ENCODE results near the gene NDUFS3.
A peak's percentile ranks its signal among the peaks of the same experiment; 100 is the strongest.

NDUFS3 gene

DNA sequence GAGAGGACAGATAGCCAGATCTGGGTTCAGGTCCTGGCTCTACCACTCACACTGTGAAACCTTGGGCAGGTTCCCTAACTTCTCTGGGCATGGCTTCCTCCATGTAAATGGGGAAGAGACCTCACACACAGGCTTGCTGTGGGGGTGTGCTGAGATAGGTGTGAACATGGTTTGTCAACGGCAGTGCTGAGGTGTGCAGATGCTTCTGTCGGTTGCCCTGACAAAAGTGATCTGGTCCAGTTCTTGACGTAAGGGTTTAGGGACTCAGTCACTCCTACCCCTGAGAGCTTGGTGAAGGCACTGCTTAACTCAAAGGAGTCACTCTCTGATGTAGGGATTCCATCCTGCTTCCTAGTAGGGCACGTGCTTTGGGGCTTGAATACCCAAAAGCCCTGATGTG lies 13.4 kb downstream of the NDUFS3 start:
- DNase-seq, result no peak

DNA sequence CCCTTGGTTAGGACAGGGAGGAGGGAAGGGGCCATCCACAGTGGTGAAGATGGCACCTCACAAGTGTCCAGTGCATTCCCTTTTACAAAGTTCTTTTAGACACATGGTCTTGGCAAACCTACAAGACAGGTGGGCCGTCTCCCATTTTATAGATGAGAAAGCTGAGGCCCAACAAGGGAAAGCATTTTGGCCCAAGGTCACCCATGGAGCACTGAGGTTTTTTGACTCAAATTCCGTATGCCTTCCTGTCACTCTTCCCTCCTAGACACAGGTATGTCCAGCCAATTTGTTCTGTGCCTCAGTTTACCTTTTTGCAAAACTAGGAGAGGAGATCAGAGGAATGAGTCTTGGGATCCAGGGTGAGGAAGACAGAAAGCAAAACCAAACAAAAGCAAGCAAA lies 14.1 kb downstream of the NDUFS3 start:
- no peak for DNase-seq

DNA sequence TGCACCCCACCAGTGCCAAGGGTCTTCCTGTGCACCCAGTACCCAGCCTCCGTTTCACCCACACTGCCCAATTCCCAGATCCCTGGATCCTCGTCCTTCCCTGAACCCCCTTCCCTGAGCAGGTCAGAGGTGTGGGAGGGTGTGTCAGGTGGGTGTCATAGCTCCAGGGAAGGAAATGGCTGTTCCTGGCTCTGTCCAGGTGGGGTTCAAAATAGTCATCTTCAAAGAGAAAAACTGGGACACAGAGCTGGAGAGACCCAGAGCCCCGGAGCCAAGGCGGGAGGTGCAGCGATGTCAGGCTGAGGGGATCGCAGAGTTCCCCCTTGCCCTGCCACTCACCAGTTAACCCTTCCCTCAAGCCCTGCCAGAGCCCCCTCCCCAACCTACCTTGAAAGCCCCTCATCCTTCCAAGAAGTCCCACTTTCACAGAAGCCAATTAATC lies 14.6 kb downstream of the NDUFS3 start:
- no peak for DNase-seq

DNA sequence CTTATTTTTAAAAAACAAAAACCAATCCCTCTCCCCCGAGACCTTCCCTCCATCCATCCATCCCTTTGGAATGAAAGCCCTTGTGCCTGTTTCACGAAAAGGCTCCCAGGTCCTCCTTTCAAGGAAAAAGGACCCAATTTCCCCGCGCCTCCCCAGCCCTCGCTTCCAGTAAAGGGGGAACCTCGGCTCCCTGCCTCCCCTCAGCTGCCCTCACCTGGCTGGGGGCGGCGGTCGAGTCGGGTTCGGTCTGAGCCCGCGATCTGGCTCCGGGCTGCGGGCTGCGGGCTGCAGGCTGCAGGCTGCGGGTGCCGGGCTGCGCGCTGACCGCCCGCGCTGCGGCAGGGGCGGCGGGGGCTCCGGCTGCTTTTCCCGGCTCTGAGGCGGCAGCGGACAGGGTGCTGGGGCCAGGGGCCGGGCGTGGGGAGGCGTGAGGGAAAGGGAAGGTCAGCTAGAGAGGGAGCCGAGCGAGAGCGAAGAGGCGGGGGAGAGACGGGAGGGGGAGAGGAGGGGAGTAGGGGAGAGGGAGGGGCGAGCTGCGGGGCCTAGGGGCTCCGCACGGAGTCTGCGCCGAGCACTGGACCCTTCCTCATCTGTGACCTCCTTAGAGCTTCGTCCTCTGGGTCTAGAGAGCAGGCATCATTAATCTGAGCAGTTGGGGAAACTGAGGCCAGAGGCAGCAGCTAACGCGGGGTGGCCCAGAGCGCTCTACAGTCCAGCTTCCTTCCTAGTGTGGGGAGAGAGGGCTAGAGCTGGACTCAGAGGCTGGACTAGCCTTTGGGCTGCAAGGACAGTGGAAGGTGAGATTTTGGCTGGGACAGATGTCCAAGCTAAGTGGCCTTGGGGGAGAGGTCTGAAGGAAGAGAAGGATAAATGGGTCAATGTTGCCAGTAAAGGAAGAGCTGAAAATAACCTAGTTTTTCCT lies 15.3 kb downstream of the NDUFS3 start, which contains the start of gene C1QTNF4:
Gene C1QTNF4 (minus strand): TSS at position 478 of the 922 bp plus-strand sequence. CDS start 3,601 bp downstream, outside the sequence.
- DNase-seq, result no peak

DNA sequence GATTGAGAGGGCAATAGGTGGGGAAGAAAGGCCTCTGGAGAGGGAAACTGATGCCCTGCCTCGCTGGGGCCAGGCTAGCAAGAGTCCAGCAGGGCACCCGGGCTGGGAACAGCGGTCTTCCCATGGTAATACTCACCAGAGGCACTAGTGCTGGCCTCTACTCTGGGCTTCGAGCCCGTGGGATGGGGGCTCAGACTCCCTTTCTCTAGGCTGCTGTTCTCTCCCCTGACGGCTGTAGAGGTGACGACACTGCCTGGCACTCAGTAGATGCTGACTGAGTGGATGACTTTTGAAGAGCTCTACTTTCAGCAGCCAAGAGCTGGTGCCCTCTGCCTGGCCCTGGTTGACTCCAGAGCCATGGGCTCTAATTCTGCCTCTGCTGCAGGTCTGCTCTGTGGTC lies 16.2 kb downstream of the NDUFS3 start:
- DNase-seq, result no peak

DNA sequence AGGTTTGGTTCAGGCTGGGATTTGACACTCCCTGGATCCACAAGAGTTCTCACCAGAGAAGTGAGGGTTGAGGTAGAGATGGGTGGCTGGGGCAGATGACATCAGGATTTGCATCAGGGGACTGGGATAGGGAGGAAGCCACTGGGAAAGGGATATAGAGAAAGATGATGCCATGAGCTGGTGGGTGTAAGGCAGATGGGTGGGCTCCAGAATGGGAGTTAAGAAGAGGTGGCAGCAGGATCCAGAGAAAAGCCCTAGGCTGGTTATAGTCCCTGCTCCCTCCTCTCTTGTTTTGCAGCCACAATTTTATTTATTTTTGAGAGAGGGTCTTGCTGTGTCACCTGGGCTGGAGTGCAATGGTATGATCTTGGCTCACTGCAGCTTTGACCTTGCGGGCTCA lies 17.1 kb downstream of the NDUFS3 start:
- DNase-seq, result no peak

DNA sequence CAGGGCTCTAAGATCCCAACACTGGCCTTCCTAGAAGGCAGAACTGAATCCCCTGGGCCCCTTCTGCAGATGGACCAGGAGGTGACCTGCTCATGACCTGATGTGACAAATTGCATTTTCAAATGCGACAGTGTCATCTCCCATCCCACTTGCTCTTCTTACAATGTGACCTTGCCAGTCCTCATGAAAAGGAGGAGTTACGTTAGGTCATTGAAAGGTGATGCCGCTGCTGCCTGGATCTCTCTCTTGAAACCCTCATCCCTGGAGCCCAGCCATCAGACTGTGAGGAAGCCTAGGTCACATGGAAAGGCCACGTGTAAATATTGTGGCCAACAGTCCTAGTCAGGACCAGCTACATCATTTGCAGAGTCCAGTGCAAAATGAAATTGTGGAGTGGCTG lies 21.0 kb downstream of the NDUFS3 start:
- DNase-seq, result no peak

DNA sequence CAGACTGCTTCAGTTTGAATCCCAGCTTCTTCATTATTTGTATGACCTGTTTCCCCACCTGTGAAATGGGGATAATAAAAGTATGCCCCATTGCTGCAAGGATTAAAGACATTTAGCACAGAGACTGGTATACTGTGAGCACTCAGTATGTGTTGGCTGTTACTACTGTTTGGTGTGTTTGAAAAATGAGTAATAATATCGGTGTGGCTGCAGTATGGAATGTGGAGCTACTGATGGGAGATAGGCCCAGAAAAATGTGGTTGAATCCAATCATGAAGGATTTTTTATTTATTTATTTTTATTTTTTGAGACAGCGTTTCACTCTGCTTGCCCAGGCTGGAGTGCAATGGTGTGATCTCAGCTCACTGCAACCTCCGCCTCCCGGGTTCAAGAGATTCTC lies 24.4 kb downstream of the NDUFS3 start:
- DNase-seq, result no peak

DNA sequence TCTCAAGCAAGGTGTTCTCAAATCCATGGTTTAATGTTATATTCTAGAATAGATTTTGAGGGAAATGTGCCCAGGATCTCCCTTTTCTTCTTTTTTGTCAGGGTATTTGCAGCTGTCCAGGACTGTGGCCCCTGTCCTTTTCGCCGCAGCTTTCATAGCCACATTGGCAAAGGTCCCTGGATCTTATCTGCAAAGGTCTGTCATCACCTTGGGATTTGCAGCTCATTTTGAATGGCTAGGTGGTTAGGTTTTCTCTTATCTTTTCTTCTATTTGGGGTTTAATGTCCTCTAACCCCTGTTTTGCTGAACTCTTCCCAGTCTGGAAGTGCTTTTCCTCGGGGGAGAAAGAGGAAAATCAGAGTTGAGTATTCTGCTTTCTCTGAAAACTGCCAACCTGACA lies 27.0 kb downstream of the NDUFS3 start:
- DNase-seq, result no peak

DNA sequence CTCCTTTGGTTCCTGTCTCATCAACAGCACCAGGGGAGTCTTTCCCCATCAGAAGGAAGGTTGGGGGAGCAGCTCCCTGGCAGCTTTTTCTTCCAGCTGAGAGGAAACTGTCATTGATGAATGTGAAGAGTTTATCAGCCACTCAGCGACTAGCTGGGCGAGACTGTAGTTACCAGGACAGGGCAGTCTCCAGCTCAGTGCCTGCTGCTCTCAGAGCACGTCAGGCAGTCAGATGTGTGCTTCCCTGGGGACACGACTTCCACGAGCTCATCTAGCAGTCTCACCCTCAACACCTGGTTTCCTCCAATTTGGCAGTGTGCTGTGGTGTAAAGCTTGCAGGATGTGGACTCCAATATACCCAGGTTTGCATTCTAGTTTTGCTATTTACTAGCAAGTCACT lies 27.9 kb downstream of the NDUFS3 start:
- no peak for DNase-seq

DNA sequence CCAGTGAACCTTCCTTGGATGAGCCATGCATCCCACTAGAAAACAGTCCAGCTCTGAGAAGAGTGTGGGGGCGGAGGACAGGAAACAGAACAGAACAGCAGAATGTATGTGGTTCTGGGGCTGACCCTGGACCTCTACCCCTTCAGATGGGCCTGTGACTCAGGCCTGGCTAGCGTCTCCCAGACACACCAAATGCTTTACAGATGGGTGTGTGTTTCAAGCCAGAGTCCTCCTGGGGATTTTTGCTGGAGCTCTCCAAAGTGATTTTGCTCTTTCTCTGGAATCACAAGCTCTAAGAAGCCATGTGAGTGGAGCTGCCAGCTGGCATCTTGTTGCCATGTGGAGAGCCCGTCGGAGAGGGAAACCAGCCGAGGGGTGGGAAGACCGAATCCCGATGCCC lies 28.5 kb downstream of the NDUFS3 start:
- DNase-seq, result no peak

DNA sequence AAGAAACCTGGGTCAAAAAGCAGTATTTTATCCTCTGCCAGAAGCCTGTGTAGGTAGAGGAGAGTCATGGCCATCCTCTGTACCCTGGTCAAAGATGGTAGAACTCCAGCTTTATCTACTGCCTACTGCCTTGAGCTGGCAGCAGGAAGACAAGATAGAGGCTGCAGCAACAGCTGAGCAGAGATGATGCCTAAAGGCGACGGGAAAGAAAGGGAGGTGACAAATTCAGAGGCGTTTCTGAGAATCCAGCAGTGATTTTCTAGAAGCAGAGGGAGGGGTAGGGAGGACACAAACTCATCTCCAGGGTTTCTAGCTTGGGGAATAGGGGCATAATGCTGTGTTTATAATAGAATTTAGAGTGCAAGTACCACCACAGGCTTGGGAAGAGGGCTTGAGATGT lies 30.8 kb downstream of the NDUFS3 start:
- peak; percentile 14 for DNase-seq

DNA sequence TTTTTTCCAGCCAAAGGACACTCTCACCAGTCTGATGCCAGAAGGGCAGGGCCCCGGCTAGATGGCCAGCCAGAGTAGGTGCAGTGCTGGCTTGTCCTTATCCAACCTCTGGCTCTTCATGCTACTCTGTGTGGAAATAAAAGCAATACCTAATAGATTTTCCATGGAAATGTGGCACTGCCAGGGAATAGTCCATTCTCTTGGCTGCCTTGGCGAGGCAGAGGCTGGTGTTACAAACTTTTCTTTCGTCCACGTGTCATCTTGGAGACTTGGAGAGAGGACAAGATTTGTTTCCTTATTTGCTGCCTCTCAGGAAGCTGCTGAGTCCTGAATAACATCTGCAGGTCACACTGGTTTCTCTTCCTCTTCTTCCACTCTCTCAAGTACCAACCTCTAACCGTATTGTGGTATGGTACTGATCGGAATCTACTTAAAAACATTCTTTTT lies 32.5 kb downstream of the NDUFS3 start:
- no peak for DNase-seq

DNA sequence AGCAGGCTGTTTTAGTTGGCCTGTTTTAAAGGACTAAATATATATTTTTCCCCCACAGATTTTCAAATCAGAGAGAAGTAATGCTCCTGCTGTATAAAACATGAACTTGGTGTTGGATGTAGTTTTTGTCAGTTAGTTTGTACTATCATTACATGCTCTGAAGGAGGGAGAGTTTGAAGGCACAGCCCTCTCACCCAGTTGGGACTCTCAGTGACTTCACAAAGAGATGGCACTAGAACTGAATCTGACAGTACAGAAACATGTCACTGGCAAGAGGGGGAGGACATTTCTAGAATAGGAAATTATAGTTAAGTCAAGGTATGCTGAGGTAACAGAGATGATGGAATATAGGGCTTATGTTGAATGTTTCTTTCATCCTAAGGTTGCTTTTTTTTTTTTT lies 36.4 kb downstream of the NDUFS3 start:
- DNase-seq, result no peak

DNA sequence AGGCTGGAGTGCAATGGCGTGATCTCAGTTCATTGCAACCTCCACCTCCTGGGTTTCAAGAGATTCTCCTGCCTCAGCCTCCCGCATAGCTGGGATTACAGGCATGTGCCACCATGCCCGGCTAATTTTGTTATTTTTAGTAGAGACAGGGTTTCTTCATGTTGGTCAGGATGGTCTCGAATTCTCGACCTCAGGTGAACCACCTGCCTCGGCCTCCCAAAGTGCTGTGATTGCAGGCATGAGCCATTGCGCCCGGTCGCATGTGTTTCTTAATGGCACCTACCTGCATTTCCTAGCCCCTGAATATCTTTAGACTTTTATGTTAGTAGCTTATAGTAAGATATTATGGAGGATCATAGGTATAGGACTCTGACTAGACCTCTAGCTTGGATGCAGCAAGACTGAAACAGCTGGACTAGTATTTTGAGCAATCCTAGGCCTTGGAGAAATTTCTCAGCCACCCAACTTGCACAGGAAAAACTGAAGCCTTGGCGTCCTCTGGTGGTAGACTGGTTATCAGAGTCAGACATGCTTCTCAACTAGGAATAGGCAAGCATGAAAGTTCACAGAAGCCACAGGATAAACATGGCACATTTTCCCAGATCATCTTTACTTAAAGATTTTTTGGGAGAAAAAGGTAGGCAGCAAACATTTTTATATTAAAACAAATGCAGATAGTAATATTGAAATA lies 38.0 kb downstream of the NDUFS3 start:
- peak; percentile 33 for DNase-seq

DNA sequence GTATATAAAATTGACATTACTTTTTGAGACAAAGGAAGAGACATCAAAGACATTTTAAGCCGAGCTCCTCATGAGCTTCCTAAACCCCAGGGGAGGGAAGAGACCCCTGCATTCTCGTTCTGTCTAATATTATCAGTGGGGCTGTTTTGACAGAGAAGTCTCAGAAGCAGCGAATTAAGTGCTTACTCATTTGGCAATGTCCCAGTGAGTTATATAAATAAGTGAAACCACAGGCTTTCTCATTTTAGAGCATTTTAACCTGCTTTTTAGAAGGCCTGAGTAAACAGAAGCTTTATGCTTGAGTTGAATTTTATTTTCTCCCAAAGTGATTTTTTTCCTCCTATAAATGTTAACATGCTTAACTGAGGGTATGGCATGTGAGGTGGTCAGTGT lies 38.5 kb downstream of the NDUFS3 start:
- peak; percentile 31 for DNase-seq

DNA sequence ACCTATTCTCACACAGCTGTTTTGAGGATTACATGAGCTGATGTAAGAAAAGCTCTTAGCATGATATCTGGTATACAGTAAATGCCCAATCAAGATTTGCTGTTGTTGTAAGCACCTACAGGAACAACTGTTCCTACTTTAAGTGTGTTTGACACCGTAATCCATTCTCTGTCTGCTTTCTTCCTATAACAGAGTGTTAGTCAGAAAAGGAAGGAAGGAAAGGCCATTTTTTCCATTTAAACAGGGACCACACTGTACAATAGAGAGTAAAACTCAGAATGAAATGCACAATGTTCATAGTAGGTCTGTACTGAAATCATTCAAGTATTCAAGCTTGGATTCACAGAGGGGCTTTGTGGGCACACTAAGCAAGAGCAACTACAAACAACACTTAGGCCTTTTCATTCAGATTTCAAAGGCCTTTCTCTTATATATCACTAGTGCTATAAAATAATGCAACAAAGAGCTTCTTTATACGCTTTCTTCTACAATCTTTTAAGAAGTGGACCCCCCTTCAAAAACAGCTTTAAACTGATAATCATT lies 42.0 kb downstream of the NDUFS3 start:
- no peak for DNase-seq

DNA sequence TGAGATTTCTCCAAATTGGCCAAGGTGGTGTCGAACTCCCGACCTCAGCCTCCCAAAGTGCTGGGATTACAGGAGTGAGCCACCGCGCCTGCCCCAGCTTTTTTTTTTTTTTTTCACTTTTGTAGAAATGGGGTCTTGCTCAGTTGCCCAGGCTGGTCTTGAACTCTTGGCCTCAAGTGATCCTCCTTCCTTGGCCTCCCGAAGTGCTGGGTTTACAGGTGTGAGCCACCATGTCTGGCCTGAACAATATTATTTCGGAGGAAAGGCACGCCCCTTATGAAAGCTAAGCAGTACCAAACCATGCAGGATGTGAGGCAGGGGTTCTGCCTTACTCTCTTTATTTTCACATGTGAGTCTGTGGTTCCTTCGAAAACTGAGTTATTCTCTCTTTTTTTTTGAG lies 47.4 kb downstream of the NDUFS3 start:
- no peak for DNase-seq

DNA sequence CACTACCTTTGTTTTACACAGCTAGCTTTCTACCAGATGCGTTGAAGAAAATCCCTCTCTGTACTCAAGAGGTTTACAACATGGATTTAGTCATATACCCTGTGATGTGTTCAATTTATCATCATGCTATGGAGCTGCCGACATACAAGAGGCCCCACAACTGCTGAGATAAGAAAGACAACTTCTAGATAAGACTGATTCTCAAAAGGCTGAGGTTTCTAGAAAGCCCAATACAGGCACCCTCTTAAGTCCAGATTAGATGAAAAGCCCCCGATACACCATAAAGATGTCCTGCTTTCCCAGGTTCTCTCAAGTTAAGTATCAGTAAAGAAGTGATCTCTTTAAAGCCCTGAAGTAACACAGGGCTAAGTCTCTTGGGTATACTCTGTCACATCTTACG lies 49.2 kb downstream of the NDUFS3 start:
- DNase-seq, result no peak

DNA sequence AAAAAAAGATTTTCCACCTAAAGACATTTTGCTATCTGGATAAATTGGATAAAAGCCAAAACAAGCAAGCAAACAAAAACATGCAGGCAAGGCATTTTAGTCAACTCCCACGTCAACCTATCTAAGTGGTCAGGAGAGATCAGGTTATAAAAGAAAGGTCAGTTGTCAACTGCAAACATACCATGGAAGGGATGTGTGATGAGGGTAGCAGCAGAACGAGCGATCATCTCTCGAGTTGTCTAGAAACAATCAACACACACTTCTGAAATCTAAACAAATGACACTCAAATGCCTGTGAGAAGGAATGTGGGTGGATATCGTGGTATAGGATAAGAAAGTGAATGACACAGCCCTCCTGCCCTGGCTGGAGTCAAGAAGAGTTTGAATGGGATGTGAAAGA lies 52.6 kb downstream of the NDUFS3 start:
- DNase-seq, result no peak

All from activated CD4-positive, alpha-beta T cell treated with anti-CD3 and anti-CD28 coated beads, Interleukin-10, Interleukin-2, amounts not matched to agents 100 ng/mL and 50 ng/mL, durations not matched to agents 16 hours and 8 hours (primary cell).